Measurements from ENCODE around the gene FMOD.

- TF ChIP-seq EZH2 (IDR thresholded peaks at IDR 0.05) (no peak), POLR2AphosphoS5 (IDR thresholded peaks at IDR 0.05; ENCODE audit: borderline replicate concordance, low read depth, low read length) (no peak)
Measured at GRCh38 chr1:203340112-203340790, 10.7 kb downstream of the FMOD start.
